HG03378 (cell line): ENCODE data around the gene CIB1.
A peak's percentile ranks its signal among the peaks of the same experiment; 100 is the strongest.

ENCODE experiments used
- ATAC-seq: cut with Tn5 transposase; IDR thresholded peaks from one replicate; pipeline ENCODE4 v1.9.1; 2021; ENCODE audit warnings: mild to moderate bottlenecking, moderate library complexity; ENCODE audit not compliant: unreplicated experiment

Gene CIB1

DNA sequence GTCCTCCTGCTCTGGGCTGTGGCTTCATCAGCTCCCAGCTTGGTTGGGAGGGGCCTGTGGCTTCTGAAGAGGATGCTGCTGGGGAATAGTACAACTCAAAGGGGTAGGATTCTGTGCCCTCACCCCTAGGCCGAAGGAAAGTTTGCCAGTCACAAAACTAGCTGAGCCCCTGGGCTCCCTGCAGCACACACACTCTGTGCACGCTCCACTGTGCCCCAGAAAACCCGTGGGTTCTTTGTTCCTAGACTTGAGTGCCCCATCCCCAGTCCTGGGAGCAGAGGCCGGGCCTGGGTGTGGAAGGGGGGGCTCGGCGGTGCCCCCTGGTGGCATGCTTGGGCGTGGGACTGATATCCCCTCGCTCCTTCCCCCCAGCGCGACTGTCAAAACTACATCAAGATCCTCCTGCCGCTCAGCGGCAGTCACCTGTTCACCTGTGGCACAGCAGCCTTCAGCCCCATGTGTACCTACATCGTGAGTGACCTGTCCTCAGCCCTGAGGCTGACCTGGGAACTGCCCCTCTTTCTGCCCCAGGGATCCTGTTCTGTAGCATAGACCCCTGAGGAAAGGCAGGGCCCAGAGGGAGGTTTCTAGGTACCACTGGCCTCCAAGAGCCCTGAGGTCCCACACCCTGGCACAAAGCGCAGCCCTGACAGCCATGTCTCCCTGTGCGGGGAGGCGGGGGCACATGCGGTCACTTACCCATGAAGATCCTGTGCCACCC lies 14.2 kb downstream of the CIB1 start:
- no peak for ATAC-seq

DNA sequence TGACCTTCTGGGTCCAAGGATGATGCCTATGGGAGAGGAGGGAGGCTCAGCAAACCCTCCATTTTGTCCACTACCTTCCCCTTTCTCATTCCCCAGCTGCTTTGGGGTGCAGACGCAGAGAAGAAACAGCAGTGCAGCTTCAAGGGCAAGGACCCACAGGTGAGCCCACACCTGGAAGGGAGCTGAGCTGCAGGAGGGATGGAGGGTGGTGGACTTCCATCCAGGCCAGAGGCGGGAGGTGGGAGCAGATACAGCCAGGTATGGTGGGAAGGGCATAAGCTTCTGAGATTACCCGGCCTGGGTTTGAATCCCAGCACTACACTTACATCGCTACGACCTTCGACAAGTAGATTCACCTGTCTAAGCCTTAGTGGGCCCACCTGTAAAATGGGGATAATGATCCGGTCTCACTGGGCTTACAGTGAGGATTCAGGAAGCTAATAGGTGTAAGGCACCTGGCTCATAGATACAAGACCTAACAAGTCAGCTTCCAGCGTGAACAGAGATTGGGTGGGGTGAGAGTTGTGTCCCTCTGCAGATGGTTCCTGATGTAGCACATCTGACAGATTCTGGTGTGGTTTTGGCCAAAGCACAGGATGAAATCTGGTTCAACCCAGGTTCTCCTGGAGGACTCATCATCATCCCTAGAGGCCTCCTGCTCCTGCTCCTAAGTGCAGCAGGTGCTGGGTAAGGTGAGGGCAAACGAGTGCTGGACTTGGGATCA lies 15.9 kb downstream of the CIB1 start:
- ATAC-seq, result no peak

GRCh38 chr15:90214553-90215196 lies 19.1 kb downstream of the CIB1 start:
- ATAC-seq, result no peak

- no peak for ATAC-seq
These were observed 19.9 kb downstream of the CIB1 start for GRCh38 chr15:90213818-90214204.

GRCh38 chr15:90213122-90213817 lies 20.5 kb downstream of the CIB1 start:
- ATAC-seq, result no peak

DNA sequence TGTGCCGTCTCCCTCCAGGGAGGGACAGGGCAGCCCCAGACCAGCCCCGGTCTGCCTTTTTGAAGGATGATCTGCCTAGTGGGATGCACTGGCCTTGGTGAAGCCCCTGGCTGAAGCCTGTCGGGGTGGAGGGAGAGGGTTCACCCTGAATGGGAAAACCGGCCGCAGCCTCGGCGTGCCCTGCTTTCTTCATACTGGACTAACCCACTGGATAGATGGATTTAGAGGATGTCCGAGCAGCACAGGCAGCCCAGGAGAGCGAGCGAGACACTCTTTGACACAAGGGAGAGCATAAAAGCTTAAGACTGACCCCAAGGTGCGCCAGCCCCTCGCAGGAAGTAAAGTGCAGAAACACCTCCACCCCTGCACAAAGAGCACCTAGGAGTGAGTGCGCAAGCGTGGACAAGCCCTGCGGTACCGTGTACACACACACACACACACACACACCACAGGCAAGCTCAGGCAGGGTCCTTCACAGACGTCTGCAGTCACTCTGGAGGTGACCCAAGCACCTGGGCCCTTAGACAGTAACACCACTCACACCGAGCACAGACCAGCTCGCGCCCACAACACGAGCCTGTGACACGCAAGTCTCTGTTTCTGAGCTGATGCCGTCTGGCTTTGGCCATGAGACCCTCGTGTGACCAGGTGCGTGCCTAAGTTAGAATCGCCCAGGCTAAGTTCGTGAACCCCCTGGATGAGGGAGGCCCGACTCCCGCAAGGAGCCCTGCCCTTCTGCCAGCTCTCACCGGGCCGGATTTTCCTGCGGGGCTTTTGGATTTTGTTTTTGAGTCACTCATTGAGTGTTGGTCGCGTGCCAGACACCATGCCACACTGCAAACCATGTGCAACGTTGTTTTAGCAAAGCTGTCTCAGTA lies 21.3 kb downstream of the CIB1 start:
- no peak for ATAC-seq

DNA sequence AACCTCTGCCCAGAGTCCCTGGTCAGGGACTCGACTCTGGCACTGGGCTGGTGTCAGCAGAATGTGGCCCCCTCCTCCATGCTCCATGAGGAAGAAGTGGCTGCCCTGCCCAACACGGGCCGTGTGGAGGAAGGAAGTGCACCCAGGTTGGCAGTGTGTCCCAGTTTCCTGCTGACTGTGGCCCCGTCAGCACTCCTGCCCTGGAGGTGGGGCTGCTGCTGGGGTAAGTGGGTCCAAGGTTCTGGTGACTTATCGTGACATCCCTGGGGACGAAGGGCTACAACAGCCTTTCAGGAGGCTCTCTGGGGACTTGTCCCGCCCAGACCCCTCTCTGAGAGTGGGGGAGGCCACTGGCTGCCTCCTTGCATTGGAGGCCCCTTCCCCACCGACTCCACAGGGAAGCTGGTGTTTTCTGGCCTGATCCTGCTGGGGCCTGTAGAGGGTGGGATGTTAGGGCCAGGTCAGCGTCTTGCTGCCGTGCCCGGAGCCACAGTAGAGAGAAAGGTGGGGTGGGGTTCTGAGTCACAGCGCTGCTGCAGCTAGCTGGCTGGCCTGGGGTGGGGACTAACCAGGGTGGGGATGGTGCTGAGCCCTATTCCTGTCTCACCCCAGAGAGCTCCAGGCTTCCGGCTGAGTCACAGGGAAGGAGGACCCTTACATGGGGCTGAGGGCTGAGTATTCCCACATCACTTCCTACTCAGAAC lies 22.1 kb downstream of the CIB1 start:
- no peak for ATAC-seq

DNA sequence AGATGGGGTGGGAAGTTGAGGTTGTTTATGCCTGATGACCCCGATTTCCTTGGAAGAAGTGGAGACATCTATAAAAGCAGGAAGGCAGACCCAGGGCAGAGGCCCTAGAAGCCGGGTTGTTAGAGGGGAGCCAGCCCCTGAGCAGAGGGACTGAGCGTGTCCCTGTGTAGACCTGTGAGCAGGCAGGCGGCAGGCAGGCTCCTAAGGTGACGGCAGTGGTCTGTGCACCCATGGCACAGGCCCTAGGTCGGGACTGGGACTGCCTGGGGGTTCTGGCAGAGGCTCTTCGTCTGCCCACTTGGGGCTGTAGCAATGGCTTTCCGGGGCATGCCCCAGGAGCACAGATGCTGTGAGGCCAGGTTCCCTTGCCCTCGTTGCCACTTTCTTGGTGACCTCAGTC lies 22.7 kb downstream of the CIB1 start:
- ATAC-seq, result no peak

DNA sequence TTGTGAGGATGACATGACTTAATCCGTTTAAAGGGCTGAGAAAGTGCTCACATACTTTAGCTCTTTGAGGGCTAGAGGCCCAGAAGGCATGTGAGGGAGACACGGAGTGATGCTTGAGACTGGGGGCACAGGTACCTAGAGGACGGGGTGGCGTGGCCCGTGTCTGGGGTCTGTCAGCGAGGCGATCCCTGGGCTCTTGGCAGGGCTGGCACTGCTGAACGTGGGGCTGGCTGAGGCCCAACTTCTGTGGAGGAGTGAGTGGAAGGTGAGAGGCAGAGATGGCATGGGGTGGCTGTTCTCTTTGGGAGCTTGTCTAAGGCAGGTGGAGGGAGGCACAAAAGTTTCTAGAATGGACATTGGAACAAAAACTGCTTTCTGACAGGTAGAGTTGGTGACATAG lies 23.1 kb downstream of the CIB1 start:
- no peak for ATAC-seq

DNA sequence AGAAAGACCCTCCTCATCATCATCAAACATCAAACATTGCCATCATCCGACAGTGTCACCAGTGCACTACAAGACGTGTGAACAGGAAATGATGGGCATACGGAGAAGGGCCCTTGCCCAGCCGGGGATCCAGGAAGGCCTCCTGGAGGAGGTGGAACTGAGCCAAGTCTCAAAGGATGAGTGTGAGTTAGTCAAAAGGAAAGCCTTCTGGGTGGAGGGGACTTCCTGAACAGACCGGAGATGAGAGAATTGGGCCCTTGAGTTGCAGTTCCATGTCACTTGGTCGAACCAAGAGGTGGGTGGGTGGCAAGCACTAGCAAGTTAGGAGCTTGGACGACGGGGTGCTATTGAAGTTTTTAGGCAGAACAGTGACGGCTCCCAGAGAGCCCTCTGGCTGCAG lies 24.1 kb downstream of the CIB1 start:
- peak; percentile 57 for ATAC-seq

DNA sequence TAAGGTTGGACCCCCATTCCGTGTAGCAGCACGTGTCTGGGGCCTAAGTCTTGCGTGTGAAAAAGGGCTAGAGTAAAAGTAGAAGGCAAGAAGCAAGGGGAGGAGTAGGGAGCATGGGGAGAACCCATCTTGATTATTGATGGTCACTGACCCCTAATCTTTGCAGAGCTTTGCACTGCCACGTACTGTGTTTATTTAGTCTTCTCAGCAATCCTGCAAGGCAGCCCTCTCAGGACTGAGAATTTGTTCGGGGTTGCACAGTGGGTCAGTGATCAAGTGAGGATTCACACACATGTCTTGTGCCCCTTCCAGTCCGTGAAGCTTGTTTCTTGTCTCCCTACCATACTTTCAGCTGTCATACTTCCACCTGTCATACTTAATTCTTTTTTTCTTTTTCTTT lies 25.4 kb downstream of the CIB1 start:
- no peak for ATAC-seq

GRCh38 chr15:90207252-90207651 lies 26.5 kb downstream of the CIB1 start:
- ATAC-seq, result no peak

- ATAC-seq, result no peak
These were observed 27.9 kb downstream of the CIB1 start for GRCh38 chr15:90205886-90206285.

DNA sequence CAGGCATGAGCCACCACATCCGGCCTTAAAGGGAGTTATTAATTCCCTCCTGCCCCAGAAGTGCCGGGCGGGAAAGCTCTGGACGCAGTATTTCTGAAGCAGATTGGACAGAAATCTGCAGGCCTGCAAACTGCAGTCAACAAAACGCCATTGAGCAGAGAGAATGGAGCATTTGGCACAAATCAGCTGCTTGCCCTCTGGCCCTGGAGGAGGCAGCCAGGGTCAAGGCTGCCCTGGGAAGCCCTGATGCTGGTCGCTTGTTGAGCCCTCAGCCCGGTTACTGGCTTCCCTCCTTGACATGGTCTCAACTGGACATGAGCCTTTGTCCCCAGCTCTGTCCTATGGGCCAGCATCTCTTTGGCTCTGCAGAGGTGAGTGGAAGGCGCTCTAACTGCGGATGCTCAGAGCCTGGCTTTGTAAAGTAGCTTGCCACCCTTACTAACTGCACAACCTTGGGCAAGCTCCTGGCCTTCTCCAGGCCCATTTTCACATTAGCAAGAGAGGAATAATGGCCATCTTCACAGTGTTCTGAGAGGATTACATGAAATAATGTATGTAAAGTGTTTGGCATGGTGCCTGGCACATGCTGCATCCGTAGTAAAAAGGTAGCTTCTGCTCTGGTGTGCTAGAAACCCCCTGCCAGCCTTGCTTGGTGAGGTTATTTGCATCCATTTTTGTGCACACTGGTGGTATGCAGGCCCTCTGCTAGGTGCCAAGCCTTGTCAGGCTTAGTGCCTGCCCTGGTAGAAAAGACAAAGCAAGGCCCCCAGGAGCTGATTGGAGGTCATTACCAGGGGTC lies 28.5 kb downstream of the CIB1 start:
- no peak for ATAC-seq

DNA sequence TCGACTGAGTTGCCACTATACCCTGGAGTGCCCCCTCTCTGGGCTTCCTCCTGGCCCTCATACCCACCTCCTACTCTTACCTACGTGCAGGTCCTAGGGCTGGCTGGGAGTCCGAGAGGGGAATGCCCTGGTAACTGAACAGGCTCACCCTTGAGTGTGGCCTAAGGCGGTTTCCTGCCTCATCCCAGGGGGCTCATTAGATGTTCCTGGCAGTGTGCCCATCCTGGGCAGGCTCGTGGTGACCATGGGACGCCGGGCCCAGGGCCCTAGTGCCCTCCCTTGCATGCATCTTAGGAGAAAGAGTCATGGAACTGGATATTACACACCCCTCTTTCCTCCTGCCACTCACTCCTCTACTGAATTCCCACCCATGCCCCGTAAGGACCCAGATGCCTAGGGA lies 29.8 kb downstream of the CIB1 start:
- ATAC-seq, result no peak

DNA sequence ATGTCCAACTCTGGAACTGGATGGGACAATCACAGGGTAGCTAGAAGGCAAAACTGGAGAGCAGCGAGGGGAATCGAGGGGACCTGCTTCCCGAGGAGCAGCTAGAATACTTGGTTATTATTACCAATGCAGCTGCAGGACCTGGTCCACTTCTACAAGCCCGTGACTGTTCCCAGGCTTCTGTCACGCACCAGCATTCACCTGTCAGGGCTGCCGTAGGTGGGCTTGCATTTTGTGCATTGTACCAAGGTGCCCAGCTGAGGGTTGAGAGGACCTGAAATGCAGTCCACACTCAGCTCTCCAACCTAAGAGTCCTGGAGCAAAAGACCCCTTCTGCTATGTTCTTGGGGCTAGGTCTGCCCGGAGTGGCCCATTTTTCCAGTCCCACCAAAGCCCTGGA lies 30.3 kb downstream of the CIB1 start:
- ATAC-seq, result no peak

DNA sequence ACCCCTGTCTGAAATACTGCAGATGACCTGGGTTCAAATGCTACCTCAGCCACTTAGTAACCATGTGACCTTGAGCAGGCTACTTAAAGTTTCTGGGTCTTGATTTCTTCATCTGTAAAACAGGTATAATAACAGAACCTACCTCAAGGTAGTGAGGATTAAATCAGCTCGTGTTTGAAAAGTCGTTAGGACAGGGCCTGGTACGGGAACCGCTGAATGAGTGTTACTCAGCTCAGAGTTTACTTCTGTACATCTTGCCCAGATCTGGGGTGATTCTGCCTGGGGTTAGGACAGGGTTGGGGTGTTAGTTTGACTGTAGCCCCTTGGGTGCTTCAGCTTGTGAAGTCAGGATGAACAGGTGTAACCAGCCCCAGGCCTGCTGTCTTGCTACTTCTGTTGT lies 30.8 kb downstream of the CIB1 start:
- ATAC-seq, result no peak

DNA sequence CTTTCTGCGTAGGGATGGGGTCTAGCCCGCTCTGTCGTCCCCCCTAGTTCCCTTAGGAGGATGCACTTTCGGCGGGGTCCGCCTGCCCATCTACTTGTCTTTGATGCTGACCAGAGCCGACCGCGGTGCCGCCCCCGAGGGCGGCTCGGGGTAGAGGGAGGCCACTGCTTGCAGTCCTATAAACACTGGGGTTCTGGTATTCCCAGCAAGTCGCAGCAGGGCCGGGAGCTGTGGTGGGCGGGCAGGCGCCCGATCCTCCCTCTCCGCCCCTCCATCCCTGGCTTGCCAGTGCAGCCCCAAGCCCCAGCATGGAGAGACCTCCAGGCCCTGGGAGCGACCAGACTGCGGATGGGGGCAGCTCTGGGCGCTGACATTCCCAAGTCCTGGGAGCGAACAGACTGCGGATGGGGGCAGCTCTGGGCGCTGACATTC lies 31.8 kb downstream of the CIB1 start:
- ATAC-seq, result no peak
